Measurements from ENCODE around the gene TEX30.

DNA sequence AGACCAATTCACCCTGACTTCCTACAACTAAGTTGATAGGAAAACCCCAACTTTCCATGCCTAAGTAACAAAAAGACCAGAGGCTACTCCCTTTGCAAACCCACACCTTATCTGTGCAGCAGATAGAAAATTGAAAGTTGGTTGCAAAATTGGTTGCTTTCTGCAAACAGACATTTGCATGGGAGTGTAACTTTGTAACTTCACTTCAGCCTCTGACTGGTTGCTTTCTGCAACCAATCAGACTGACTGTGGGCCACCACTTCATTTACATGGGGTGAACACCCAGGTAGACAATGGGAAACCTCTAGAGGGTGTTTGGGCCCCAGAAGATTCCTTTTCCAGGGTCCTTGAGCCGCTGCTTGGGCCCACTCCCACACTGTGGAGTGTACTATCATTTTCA is 9.8 kb downstream of the TEX30 start:
- TF ChIP-seq, protein P1, sequence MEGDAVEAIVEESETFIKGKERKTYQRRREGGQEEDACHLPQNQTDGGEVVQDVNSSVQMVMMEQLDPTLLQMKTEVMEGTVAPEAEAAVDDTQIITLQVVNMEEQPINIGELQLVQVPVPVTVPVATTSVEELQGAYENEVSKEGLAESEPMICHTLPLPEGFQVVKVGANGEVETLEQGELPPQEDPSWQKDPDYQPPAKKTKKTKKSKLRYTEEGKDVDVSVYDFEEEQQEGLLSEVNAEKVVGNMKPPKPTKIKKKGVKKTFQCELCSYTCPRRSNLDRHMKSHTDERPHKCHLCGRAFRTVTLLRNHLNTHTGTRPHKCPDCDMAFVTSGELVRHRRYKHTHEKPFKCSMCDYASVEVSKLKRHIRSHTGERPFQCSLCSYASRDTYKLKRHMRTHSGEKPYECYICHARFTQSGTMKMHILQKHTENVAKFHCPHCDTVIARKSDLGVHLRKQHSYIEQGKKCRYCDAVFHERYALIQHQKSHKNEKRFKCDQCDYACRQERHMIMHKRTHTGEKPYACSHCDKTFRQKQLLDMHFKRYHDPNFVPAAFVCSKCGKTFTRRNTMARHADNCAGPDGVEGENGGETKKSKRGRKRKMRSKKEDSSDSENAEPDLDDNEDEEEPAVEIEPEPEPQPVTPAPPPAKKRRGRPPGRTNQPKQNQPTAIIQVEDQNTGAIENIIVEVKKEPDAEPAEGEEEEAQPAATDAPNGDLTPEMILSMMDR (IDR thresholded peaks at IDR 0.05; ENCODE audit: insufficient read depth, low read length), result no peak
- TF ChIP-seq, protein P2, sequence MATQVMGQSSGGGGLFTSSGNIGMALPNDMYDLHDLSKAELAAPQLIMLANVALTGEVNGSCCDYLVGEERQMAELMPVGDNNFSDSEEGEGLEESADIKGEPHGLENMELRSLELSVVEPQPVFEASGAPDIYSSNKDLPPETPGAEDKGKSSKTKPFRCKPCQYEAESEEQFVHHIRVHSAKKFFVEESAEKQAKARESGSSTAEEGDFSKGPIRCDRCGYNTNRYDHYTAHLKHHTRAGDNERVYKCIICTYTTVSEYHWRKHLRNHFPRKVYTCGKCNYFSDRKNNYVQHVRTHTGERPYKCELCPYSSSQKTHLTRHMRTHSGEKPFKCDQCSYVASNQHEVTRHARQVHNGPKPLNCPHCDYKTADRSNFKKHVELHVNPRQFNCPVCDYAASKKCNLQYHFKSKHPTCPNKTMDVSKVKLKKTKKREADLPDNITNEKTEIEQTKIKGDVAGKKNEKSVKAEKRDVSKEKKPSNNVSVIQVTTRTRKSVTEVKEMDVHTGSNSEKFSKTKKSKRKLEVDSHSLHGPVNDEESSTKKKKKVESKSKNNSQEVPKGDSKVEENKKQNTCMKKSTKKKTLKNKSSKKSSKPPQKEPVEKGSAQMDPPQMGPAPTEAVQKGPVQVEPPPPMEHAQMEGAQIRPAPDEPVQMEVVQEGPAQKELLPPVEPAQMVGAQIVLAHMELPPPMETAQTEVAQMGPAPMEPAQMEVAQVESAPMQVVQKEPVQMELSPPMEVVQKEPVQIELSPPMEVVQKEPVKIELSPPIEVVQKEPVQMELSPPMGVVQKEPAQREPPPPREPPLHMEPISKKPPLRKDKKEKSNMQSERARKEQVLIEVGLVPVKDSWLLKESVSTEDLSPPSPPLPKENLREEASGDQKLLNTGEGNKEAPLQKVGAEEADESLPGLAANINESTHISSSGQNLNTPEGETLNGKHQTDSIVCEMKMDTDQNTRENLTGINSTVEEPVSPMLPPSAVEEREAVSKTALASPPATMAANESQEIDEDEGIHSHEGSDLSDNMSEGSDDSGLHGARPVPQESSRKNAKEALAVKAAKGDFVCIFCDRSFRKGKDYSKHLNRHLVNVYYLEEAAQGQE (IDR thresholded peaks at IDR 0.05; ENCODE audit: insufficient replicate concordance, low read depth), result no peak
